Thoracic aorta (tissue), 2 donors: ENCODE measurements around the gene POLQ. TPM values are rescaled to one million over a fixed set of nuclear protein-coding genes. Genes with fewer than 3 reads are reported as not detected.
A peak's percentile ranks its signal among the peaks of the same experiment; 100 is the strongest.

Experiments
- ATAC-seq: fragments of 150-250 bp; one replicate; pipeline ENCODE4 v1.8.0; 2017; ENCODE audit warnings: low read depth; ENCODE audit not compliant: insufficient number of reproducible peaks, low FRiP score
- DNase-seq: peaks from one replicate; pipeline ENCODE4 v3.0.0-alpha.2; 2020; ENCODE audit warnings: low spot score
- H3K27ac ChIP-seq, 2 donors: fragments of 200-600 bp; sonication (generic); 1 replicate in 1 of 2; 2 replicates in 1 of 2; pipeline ENCODE4 v1.5.1; 2016; ENCODE audit warnings: mild to moderate bottlenecking in 2 of 2, moderate library complexity in 2 of 2
- H3K27me3 ChIP-seq: fragments of 200-600 bp; sonication (generic); replicated peaks from 2 replicates; pipeline ENCODE4 v1.6.0; 2016; ENCODE audit warnings: mild to moderate bottlenecking; ENCODE audit not compliant: insufficient read depth
- H3K36me3 ChIP-seq: fragments of 200-600 bp; sonication (generic); one replicate; pipeline ENCODE4 v1.5.1; 2016
- H3K4me1 ChIP-seq, 2 donors: fragments of 200-600 bp; sonication (generic); 1 replicate in 1 of 2; 2 replicates in 1 of 2; pipeline versions ENCODE4 v1.5.1 to v1.6.0; 2016; ENCODE audit warnings: low read depth in 2 of 2, mild to moderate bottlenecking in 1 of 2; ENCODE audit not compliant: control insufficient read depth in 1 of 2
- H3K4me3 ChIP-seq: fragments of 200-600 bp; sonication (generic); 2 replicates; pipeline ENCODE4 v1.5.1; 2016; ENCODE audit warnings: mild to moderate bottlenecking
- H3K9me3 ChIP-seq: fragments of 200-600 bp; sonication (generic); 2 replicates; pipeline ENCODE4 v1.5.1; 2016
- CTCF ChIP-seq: fragments of 200-600 bp; sonication (generic); IDR thresholded peaks from one replicate; pipeline ENCODE4 v1.5.1; 2019; ENCODE audit warnings: antibody characterized with exemption
- total RNA-seq, 2 donors: library from RNA; depleted of rRNA; stranded (reverse); fragments of >200 nt; gene quantifications; one replicate each; pipeline versions ENCODE4 v1.1.0 to v1.2.3, GENCODE V29; 2016

POLQ gene
- total RNA-seq, 2 donors from 2014 or later, result 0.42 to 0.68 TPM

DNA sequence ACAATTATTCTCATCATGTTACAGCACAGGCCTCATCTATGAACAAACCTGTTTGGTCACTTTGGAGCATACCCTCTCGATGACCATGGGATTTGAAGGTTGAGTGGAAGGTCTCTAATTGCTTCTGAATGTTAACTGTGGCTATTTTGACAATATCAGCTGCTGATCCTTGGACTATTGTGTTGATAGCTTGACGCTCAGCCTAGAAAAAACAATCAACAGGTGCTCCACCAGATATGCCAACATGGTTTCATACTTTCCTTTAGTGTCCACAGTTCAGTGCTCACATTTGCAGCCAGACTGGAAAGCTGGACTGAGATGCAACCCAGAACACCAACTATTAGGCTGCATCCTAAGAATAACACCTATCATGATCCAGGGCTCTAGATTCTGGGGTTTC, 109.7 kb downstream of the POLQ start:
- Histone ChIP-seq H3K27me3 (no peaks in the 10 kb centered on the region), H3K36me3 (no peaks in the 10 kb centered on the region), H3K4me3 (no peak overlapping the region), H3K27ac (no peak overlapping the region), H3K9me3 (no peaks in the 10 kb centered on the region), H3K4me1 (no peaks in the 10 kb centered on the region)
- no peak for ATAC-seq
- TF ChIP-seq CTCF, result no peak
- no peak for DNase-seq

- ATAC-seq, result no peak
- Histone ChIP-seq H3K27me3 (no peaks in the 10 kb centered on the region), H3K4me3 (peak overlapping the region; percentile 63), H3K4me1 (no peaks in the 10 kb centered on the region), H3K27ac (no peak overlapping the region), H3K9me3 (no peaks in the 10 kb centered on the region), H3K36me3 (no peaks in the 10 kb centered on the region)
- no peak for DNase-seq
- no peak for TF ChIP-seq CTCF
Observed at GRCh38 chr3:121431726-121432517, 113.9 kb downstream of the POLQ start.

GRCh38 chr3:121430664-121431215, 115.0 kb downstream of the POLQ start:
- no peak for TF ChIP-seq CTCF

DNA sequence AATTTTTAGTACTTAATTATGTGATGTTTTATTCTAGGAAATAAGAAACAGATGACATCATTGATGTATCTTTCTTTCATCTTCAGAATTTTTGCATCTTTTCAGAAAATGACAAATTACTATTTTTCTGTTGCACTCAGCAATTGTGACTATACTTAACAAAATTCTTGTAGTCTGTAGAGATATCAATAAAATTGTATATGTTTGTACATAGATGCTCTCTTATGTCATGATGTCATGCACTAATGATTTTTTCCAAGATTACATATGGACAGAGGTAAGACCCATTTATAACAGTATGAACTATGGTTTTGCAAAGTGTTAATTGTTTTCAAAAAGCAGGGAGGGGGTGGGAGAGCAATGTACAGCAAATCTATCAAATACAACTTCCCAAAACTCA, 121.2 kb downstream of the POLQ start:
- DNase-seq (no peak), ATAC-seq (no peak)
- no peak for TF ChIP-seq CTCF

More at GRCh38 chr3:121430664-121431215, 115.0 kb downstream of the POLQ start:
- DNase-seq, result no peak
- Histone ChIP-seq H3K27me3 (no peaks in the 10 kb centered on the region), H3K4me3 (no peak overlapping the region), H3K9me3 (no peaks in the 10 kb centered on the region), H3K36me3 (no peaks in the 10 kb centered on the region), H3K27ac (no peak overlapping the region), H3K4me1 (no peaks in the 10 kb centered on the region)
- ATAC-seq, result no peak

DNA sequence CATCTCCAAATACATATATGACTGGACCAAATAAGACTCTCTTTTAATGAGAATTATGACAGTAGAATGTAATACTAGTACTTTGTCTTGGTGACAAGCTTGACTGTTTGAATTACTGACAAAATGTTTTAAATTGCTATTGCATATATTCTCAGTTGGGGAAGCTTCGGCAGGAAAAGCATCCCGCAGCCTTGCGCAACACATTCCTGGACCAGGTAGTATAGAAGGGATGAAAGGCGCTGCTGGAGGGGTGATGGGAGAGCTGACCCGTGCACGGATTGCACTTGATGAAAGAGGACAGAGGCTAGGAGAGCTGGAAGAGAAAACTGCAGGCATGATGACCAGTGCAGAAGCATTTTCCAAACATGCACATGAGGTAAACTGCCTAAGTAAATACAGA, 127.6 kb downstream of the POLQ start:
- no peak for TF ChIP-seq CTCF
- no peak overlapping the region for H3K4me3 ChIP-seq
- DNase-seq (no peak), ATAC-seq (no peak)
- no peaks in the 10 kb centered on the region for H3K36me3 ChIP-seq
- no peaks in the 10 kb centered on the region for H3K9me3 ChIP-seq
- no peaks in the 10 kb centered on the region for H3K4me1 ChIP-seq
- no peaks in the 10 kb centered on the region for H3K27me3 ChIP-seq
- H3K27ac ChIP-seq, result no peak overlapping the region

More for the DNA sequence above, 121.2 kb downstream of the POLQ start:
- no peaks in the 10 kb centered on the region for H3K9me3 ChIP-seq
- no peaks in the 10 kb centered on the region for H3K4me1 ChIP-seq
- H3K4me3 ChIP-seq, result no peak overlapping the region
- no peaks in the 10 kb centered on the region for H3K36me3 ChIP-seq
- no peak overlapping the region for H3K27ac ChIP-seq
- no peaks in the 10 kb centered on the region for H3K27me3 ChIP-seq
